HG03520 (cell line): ENCODE results near the gene TAF11L14.

Source experiments
- ATAC-seq: cut with Tn5 transposase; IDR thresholded peaks from one replicate; pipeline ENCODE4 v1.9.1; 2021; ENCODE audit warnings: mild to moderate bottlenecking, moderate library complexity; ENCODE audit not compliant: unreplicated experiment

Gene TAF11L14

DNA sequence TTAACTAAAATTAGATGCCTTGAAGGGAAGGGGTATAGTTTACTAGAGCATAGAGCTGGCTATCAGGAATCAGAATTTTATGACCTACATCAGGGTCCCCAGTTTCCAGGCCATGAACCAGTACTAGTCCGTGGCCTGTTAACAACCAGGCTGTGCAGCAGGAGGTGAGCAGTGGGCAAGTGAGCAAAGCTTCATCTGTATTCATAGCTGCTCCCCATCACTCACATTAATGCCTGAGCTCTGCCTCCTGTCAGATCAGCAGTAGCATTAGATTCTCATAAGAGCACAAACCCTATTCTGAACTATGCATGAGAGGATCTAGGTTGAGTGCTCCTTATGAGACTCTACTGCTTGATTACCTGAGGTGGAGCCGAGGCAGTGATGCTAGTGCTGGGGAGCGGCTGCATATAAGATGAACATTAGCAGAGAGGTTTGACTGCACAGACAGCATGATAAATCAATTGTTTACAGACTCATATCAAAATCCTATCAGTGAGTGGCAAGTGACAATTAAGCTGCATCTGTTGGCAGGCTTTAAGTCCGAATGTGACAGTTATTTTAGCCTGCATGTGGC is 44.6 kb downstream of the TAF11L14 start:
- no peak for ATAC-seq

GRCh38 chr5:17679597-17680203 is 45.4 kb downstream of the TAF11L14 start:
- ATAC-seq = no peak

DNA sequence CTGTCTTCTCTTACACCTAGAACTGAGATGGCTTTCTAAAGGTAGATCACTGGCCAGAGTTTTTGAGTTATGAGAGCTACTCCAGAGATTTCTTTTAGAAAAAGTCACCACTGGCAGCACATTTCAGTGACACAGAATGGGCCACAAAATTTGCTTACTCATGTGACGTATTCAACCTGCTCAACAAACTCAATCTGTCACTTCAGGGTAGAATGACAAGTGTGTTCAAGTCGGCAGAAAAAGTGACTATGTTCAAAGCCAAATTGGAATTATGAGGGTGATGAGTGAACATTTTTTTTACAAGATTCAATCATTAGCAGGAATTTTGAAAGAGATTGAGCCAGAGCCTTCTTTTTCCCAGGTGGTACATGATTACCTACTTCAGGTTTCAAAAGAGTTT is 46.5 kb downstream of the TAF11L14 start:
- no peak for ATAC-seq
